Measurements from ENCODE around the gene DNAAF1. TPM values are rescaled to one million over a fixed set of nuclear protein-coding genes. Genes with fewer than 3 reads are reported as not detected.

Gene DNAAF1
- total and polyA plus RNA-seq, 2 of the 8 experiments (the other 6 are each of a cell fraction or from before 2014, with no cell fraction given), result 0.09 to 0.15 TPM

- TF ChIP-seq CHD7 (IDR thresholded peaks at IDR 0.05; ENCODE audit: insufficient replicate concordance, low read length), result no peak
Measured at GRCh38 chr16:84116720-84117493, 28.2 kb upstream of the DNAAF1 start, which contains the start of gene MBTPS1 (continued).

Data from H1 (cell line).